Glomerular endothelial cell (primary cell): ENCODE results near the gene PIGR. TPM values are rescaled to one million over a fixed set of nuclear protein-coding genes. Genes with fewer than 3 reads are reported as not detected.

Experiments
- DNase-seq: peaks from one replicate; pipeline ENCODE4 v3.0.0-alpha.2; 2011; ENCODE audit warnings: low read depth, low spot score; ENCODE audit errors: extremely low read depth
- total RNA-seq: library from RNA; depleted of rRNA; stranded (reverse); fragments of >200 nt; gene quantifications from 2 replicates; pipeline ENCODE4 v1.2.3, GENCODE V29; 2015

Gene PIGR, protein sequence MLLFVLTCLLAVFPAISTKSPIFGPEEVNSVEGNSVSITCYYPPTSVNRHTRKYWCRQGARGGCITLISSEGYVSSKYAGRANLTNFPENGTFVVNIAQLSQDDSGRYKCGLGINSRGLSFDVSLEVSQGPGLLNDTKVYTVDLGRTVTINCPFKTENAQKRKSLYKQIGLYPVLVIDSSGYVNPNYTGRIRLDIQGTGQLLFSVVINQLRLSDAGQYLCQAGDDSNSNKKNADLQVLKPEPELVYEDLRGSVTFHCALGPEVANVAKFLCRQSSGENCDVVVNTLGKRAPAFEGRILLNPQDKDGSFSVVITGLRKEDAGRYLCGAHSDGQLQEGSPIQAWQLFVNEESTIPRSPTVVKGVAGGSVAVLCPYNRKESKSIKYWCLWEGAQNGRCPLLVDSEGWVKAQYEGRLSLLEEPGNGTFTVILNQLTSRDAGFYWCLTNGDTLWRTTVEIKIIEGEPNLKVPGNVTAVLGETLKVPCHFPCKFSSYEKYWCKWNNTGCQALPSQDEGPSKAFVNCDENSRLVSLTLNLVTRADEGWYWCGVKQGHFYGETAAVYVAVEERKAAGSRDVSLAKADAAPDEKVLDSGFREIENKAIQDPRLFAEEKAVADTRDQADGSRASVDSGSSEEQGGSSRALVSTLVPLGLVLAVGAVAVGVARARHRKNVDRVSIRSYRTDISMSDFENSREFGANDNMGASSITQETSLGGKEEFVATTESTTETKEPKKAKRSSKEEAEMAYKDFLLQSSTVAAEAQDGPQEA
- not detected in 2 replicates for total RNA-seq

DNA sequence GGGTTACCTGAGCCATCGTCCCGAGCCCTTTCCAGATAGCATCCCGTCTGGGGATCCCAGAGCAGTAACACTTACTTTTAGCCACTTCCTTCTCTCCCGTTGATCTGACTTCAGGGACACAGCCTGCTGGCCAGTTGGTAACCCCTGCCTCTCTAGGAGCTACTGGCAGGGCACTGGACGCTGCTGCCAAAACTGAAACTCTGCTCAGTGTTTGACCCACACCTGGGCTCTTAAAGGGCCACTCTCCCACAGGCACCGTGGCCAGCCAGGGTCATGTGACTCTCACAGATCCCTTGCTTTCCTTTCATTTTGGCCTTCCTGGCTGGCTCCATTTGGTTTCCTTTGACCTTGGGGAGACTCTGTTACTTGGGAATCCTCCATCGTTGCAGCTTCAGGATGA is at the start of gene PIGR:
PIGR (minus strand) TSS at position 206 of the 400 bp plus-strand sequence. CDS start 5,935 bp downstream, outside the sequence.
- DNase-seq: no peak

DNA sequence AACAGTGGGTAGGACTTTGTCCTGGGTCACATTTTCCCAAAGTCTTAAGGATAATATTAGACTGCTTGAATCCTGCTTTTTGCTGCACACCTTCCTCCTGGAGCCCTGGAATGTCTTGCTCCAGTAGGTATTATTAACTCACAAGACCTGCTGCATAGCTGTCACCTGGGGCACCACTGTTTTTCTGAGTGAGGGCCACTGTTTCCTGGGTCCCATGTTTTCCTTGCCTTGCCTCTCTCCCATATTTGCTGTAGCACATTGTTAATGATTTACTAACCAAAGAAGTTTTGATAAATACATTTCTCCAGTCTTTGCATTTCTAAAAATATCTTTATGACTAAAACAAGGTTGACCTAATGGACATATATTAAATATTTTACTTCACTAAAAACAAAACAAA is 46.5 kb upstream of the PIGR start:
- DNase-seq: no peak

DNA sequence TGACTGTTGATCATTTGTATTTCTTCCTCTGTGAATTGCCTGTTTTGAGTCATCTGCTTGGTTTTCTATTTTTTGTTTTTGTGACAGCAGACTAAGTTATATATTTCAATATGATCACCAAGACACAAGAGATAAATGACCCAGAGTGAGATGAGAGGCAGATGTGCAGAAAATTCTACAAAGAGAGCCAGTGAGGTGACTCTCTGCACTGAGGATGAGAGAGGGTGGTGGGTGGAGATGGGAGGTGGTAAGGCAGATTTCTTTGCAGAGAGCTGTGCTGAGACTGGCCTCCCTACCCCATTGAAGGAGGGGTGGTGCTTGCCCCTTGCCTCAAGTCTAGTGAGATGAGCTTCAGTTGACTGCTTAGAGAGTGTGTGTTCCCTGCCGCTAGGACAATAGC is 41.6 kb upstream of the PIGR start:
- no peak for DNase-seq

DNA sequence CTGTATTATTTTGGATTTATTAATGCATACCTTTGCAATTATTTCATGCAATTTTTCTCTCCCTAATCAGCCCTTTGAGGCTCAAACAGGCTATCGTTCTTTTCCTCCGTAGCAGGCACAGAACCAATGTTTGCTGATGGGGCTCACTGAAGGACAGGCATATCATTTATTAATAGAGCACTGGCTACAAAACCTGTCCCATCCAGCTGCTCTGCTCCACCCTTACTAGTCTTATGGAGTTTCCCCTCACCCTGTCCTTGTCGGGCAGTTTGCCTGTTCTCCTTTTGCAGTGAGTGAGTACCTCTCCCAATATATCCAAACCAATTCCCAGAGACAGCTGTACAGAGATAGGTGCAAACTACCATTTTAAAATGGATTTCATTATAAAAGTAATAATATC is 40.6 kb upstream of the PIGR start:
- no peak for DNase-seq

DNA sequence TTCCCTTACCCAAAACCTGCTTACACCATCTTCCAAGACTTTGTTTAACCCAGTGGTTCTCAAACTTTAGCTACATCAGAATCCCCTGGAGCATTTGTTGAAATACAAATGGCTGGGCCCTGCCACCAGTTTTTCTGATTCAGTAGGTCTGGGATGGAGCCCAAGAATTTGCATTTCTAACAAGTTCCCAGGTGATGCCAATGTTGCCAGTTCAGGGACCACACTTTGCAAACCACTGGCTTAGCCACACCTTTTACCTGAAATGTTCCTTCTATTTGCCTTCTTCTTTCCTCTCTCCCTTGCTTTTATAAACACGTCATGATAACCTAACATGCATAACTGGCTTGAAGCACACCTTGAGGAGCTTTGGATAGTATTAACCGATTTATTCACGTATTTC is 40.1 kb upstream of the PIGR start:
- DNase-seq: no peak

DNA sequence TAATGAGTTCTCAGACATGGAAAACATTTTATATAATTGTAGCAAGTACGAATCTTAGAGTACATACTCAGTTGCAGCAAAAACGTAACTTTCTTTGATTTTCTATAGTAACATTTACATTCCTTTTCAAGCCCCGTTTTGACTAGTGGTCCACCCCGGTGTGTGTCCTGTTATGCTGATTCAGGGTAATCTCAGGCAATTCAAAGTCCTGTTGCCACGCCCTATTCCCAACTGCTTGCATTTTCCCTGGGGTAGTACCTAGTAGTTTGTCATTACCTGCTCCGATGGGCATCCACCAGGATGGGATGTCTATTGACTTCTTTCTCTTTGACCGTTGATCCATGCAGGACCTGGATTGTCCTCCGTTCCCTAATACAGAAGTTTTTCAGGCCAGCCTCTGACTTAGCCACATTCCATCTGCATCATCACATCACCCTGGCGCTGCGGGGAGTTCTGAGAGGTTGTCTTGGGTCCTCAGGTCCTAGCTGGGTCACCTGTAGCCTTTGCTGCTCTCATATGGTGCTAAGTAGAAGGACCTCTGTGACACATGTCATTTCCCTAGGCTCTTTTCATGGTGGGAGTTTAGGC is 39.0 kb upstream of the PIGR start:
- DNase-seq: no peak

DNA sequence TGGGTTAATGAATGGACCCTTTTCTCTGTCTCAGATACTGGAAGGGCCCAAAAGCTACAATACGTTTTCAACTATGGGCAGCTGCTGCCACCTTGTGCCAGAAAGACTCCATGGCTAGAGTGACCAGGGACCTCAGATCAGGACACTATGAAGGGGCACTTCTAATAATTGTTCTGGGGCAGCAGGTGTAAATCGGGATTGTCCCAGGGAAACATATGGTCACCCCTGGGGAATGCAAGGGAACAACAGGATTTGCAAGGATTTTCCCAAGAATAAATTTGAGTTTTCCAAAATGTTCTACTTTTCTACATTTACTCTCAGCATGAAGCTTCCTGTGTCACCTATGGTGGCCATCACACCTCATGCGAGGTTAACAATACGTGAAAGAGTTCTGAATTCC is 36.0 kb upstream of the PIGR start:
- no peak for DNase-seq

DNA sequence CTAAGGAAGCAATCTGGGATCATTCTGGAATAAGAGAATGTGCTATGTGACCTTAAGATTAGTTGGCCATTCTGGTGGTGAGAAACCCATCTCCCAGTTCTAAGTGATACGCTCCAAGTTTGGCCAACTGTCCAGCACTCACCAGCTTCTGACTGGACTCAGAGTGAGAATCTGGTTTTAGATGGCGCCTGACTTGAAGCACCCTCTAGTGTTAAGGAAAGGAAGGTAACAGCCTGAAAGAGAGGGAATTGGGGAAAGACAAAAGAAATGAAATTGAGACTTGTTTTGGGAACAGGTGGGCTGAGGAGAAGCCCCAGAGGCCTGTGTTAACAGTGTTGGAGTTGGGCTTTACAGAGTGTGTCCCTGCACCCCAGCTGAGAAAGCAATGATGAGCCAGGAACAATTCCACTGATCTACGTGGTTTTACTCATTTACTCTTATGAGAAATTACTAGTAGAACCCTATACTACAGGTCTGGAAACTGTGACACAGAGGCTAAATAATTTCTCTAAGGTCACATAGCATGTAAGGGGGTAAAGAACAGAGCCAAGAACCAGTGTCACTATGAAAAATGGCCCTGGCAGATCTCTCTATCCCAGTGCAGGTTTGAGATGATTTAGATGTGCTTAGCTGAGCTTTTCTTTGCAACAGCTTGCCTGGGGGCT is 33.2 kb upstream of the PIGR start:
- no peak for DNase-seq

DNA sequence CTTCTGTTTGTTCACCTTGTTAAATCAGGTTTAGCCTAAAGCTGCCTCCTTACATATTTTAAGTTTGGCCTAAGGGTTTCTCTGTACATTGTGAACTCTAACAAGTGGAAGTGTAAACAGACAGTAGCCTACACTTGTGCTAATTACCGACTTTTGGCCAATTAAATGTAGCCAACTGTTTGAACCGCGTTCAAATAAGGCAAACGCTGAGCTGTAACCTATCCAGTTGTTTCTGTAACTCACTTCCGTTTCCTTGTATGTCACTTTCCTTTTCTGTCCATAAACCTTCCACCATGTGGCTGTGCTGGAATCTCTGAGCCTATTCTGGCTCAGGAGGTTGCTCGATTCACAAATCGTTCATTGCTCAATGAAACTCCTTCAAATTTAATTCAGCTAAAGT is 32.0 kb upstream of the PIGR start:
- no peak for DNase-seq

DNA sequence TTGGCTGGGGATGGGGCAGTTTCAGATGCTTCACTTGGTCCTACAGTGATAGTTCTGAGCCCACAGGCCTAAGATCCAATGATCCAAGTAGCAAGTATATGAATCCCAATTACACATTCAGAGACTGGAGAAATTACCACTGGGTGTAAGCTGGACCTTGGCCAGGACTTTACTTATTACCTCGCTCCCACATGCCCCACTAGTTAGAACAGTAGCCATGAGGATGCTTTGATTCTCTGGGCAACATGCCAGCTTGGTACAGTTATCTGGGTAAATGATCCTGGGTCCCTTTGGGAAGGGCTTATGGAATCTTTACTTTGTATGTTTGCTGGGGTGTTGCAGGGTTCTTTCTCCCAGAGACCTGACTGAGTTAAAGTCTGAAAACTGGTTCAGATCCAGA is 29.0 kb upstream of the PIGR start:
- no peak for DNase-seq

DNA sequence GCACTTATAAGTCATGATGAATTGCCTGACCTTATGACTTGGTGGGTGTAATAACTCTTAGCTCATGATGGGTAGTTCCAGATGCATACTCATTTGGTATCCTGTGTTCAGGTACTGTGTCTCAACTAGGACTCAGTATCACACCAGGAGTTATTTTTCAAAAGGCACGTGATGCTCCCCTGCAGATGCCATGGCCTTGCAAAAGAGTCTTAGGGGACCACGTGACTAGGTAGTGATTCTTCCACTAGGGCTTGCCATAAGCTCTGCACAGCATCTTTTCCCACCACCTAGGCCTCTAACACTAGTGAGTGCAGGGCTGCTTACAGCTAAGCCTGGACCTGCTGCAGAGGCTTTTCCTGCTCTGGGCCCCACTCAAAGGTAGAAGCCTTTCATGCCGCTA is 27.9 kb upstream of the PIGR start:
- no peak for DNase-seq

DNA sequence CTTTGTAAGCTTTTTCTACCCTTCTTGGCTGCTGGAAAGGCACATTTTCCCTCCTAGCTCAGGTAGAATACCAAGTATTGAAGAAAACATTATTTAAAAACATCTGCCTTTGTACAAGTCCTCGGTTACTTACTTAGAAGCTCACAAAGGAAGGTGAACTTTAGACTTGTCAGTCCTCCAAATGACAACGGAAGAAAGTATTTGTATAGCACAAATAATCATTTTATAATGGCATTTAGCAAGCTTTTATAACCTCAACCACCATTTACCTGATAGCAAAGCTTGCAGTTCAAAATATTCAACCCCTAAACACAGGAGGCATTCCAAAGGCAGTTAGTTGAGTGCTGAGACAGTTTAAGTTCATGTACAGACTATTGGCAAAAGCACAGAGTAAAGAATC is 26.5 kb upstream of the PIGR start:
- no peak for DNase-seq

DNA sequence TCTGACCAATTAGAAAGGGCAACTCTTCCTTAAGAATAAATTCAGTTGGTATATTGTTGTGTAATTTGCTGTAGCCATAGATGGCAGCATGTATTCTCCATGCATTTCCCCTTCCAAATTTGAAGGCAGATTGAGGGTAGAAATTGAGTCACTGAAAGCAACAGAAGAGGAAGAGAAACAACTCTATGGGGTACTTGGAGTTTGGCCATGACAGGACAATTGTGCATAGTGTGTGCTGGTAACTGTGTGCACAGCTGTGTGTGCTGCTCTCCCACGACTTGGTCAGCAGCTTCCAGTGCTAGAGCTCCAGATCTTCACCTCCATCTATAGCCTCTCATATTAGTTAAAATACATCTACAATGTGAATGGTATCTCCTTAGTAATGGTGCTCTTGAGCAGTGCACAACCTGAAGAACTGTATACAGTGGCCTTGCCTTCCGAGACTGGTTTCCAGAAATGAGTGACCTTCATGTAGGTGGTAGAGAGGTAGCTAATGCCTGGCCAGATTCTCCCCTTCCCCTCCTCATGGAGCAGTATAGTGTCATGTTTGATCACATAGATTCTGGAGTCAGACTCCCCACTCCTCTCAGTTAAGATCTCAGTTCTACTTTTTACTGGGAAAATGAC is 24.9 kb upstream of the PIGR start:
- DNase-seq: no peak

DNA sequence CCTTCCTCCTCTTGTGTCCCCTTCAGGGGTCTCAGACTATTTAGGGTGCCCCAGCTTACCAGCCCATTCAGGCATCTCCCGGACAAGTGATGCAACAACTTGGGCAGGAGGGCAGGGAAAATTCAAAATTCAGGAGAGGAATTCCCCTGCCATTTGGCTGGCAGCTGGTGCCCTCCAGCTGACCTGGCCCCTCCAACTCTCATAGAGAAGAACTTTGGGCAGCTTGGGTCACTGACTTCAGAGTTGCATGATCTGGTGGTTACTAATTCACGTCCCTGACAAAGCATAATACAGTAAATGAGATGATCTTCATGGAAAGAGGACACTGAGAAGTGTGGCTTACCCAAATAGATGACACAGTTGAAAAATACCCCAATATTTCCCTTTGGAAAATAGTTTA is 24.2 kb upstream of the PIGR start, which contains the start of gene FCAMR:
FCAMR (minus strand) TSS at position 15 of the 400 bp plus-strand sequence. CDS start 335 bp downstream, outside the sequence.
- no peak for DNase-seq

DNA sequence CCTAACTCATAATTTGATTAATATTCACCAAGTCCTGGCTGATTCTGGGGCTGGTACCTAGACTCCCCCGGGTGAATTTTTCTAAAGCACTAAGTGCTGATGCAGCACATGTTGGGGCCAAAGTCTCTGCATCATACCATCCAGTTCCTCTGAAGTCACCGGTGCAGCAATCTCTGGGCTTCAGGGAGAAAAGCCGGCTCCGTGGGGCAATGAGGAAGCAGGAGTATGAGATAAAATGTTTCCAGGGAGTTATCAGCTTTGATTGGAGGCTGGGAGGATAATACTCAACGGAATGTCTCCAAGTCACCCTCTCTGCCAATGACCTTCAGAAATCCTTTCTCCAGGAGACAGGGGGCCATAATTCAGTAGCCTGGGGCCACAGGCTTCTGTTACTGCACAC is 22.8 kb upstream of the PIGR start:
- no peak for DNase-seq

DNA sequence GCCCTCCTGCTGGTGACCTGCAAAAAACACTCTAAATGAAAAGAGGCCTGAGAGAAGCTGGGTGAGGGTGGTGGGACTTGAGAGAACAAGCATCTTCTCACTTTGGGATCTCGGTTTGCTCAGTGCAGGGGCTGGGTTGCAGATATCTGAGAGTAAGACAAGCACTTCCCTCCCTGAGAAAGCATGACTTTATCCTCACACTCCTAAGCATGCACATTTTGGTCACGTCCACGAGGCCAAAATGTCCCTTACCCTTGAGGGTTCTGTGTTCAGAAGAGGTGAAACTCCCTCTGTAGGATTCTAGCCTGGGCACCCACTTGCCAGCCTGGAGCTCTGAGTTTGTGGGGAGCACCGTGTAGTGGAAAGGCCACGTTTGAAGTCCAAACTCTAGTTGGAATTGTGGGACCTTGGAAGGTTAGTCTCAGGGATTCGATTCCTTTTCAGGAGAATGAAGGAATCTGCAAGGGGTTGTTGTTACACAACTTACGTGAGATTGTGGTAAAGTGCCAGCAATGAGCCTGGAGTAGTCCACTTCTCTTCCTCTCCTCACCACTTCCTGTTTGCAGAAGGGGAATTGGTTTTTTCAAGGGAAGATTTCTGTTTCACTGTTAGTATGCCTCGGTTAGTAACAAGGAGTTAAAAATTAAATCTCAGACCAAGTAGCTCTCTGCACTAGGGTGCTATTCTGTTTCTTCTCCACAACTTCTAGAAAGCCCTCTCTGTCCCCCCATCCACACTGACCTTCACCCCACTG is 21.0 kb upstream of the PIGR start:
- DNase-seq: no peak

DNA sequence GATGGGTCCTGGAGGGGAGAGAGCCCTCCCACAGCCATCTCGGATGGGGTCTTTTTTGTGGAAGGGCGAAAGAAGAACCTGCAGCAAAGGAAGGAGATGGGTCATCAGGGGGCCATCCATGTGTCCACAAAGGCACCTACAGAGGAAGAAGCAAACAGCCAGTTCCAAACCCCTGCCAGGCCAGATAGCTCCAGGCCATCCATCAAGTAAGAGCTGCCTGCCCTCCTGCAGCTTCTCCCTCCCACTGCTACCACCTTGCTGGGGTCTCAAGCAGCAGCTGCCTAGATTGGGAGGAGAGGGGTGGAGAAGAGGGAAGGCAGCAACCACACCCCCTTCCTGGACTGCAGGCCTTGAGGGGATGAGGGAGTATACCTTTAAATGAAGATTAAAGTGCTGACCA is 19.5 kb upstream of the PIGR start:
- no peak for DNase-seq

DNA sequence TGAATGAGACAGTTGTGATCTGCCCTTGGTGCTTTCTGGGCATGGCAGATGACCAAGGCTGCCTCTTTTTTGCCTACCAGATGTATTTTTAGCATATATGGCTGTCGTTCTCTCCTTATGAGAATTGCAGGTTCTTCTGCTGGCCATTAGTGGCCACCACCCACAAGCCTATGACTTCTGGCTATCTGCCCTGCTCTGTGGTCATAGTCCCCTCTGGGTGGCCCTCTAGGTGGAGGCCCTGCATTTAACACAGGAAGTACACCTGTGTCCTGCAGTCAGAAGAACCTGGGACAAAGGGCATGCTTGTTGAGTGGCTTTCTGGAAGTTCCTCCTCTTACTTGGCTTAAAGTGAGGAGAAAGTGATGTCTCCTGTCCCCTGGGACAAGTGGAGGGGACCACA is 17.5 kb upstream of the PIGR start:
- DNase-seq: no peak

DNA sequence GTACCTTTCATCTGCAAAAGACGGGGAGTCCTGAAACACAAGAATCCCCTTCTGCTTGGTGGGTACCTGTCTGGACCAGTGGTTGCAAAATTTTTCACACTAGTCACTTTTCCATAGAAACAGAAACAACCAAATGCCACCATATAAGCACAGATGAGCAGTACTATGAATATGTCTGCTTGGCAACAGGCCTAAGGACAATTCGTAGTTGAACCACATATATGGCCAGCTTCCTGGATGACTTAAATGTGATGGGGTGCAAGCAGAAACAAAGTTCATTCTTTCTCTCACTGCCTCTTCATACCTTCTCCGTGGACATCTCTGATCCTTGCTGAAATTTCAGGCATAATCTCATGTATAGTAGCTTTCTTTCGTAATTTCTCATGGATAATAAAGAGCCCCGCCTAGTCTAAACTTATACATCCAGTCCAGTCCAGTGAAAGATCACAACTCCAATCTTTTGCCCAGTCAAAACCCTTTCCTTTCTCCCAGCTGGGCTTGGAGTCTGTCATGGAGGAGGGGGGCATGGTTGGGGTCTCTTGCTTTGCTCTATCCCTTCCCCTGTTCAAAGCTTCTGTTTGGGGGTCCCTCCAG is 16.9 kb upstream of the PIGR start:
- no peak for DNase-seq

DNA sequence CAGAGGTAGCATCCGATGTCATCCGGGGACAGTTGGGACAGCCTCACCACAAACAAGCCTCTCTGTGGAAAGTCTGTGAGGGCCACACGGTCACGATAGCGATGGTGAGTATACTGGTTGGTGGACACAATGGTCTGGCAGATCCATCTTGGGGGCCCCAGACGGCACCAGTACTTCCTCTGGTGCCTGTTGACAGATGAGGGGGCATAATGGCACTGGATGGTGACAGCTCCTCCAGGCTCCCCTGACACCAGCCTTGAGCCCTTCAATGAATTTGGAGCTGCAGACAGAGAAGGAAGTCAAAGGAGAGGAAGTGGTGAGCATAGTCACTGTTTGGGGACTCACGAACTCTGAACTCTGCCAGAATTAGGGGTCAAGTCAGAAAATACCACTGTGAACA is 16.0 kb upstream of the PIGR start:
- no peak for DNase-seq
